ENCODE results near the gene USP47.

The USP47 gene

GRCh38 chr11:11942668-11943067, 100.9 kb downstream of the USP47 start:
- no peak overlapping the region for H3K27ac ChIP-seq (ENCODE audit: low read depth, low read length)
- H3F3A ChIP-seq (ENCODE audit: control insufficient read depth, insufficient read depth): no peaks in the 10 kb centered on the region
- no peaks in the 10 kb centered on the region for H3K79me2 ChIP-seq (ENCODE audit: control insufficient read depth, low read length)
- H3K9me2 ChIP-seq (replicated peaks; ENCODE audit: control insufficient read depth, low read length): no peaks in the 10 kb centered on the region
- no peak overlapping the region for H3K4me3 ChIP-seq (ENCODE audit: low read length)
- no peaks in the 10 kb centered on the region for H3K27me3 ChIP-seq (ENCODE audit: control insufficient read depth, low read length)
- H3K4me1 ChIP-seq (ENCODE audit: control insufficient read depth, low read length): no peaks in the 10 kb centered on the region
- H3K9me3 ChIP-seq (ENCODE audit: control insufficient read depth, insufficient read depth, low read length): no peaks in the 10 kb centered on the region
- H4K20me1 ChIP-seq (ENCODE audit: control insufficient read depth, insufficient read depth, low read depth, low read length): no peaks in the 10 kb centered on the region
- TF ChIP-seq EZH2phosphoT487 (IDR thresholded peaks at IDR 0.05; ENCODE audit: borderline replicate concordance, low read length) (no peak), CTCF (IDR thresholded peaks at IDR 0.05; ENCODE audit: low read depth, low read length, poor library complexity, severe bottlenecking) (no peak)
- H3K4me2 ChIP-seq (ENCODE audit: low read length): no peak overlapping the region
- H3K36me3 ChIP-seq (ENCODE audit: control insufficient read depth, low read length): peaks cover 53% of the 10 kb centered on the region

GRCh38 chr11:11944444-11944843, 102.7 kb downstream of the USP47 start:
- Histone ChIP-seq H3K9me2 (replicated peaks; ENCODE audit: control insufficient read depth, low read length) (no peaks in the 10 kb centered on the region), H3K4me3 (ENCODE audit: low read length) (no peak overlapping the region), H4K20me1 (ENCODE audit: control insufficient read depth, insufficient read depth, low read depth, low read length) (no peaks in the 10 kb centered on the region), H3K79me2 (ENCODE audit: control insufficient read depth, low read length) (no peaks in the 10 kb centered on the region), H3K4me2 (ENCODE audit: low read length) (no peak overlapping the region), H3K9me3 (ENCODE audit: control insufficient read depth, insufficient read depth, low read length) (no peaks in the 10 kb centered on the region), H3K4me1 (ENCODE audit: control insufficient read depth, low read length) (no peaks in the 10 kb centered on the region), H3F3A (ENCODE audit: control insufficient read depth, insufficient read depth) (no peaks in the 10 kb centered on the region), H3K27ac (ENCODE audit: low read depth, low read length) (no peak overlapping the region), H3K27me3 (ENCODE audit: control insufficient read depth, low read length) (no peaks in the 10 kb centered on the region), H3K36me3 (ENCODE audit: control insufficient read depth, low read length) (peaks cover 51% of the 10 kb centered on the region)
- no peak for TF ChIP-seq CTCF (IDR thresholded peaks at IDR 0.05; ENCODE audit: low read depth, low read length, poor library complexity, severe bottlenecking)
- no peak for TF ChIP-seq EZH2phosphoT487 (IDR thresholded peaks at IDR 0.05; ENCODE audit: borderline replicate concordance, low read length)

- H3K27me3 ChIP-seq (ENCODE audit: control insufficient read depth, low read length): no peaks in the 10 kb centered on the region
- peaks cover 53% of the 10 kb centered on the region for H3K36me3 ChIP-seq (ENCODE audit: control insufficient read depth, low read length)
- H4K20me1 ChIP-seq (ENCODE audit: control insufficient read depth, insufficient read depth, low read depth, low read length): no peaks in the 10 kb centered on the region
- no peaks in the 10 kb centered on the region for H3K9me3 ChIP-seq (ENCODE audit: control insufficient read depth, insufficient read depth, low read length)
- H3F3A ChIP-seq (ENCODE audit: control insufficient read depth, insufficient read depth): no peaks in the 10 kb centered on the region
- no peaks in the 10 kb centered on the region for H3K9me2 ChIP-seq (replicated peaks; ENCODE audit: control insufficient read depth, low read length)
- no peaks in the 10 kb centered on the region for H3K4me1 ChIP-seq (ENCODE audit: control insufficient read depth, low read length)
- H3K4me3 ChIP-seq (ENCODE audit: low read length): no peak overlapping the region
- no peak overlapping the region for H3K4me2 ChIP-seq (ENCODE audit: low read length)
- no peaks in the 10 kb centered on the region for H3K79me2 ChIP-seq (ENCODE audit: control insufficient read depth, low read length)
- H3K27ac ChIP-seq (ENCODE audit: low read depth, low read length): no peak overlapping the region
- no peak for TF ChIP-seq EZH2phosphoT487 (IDR thresholded peaks at IDR 0.05; ENCODE audit: borderline replicate concordance, low read length)
- no peak for TF ChIP-seq CTCF (IDR thresholded peaks at IDR 0.05; ENCODE audit: low read depth, low read length, poor library complexity, severe bottlenecking)
Measured at GRCh38 chr11:11946180-11946579, 104.4 kb downstream of the USP47 start.

- no peak overlapping the region for H3K4me2 ChIP-seq (ENCODE audit: low read length)
- H4K20me1 ChIP-seq (ENCODE audit: control insufficient read depth, insufficient read depth, low read depth, low read length): no peaks in the 10 kb centered on the region
- TF ChIP-seq CTCF (IDR thresholded peaks at IDR 0.05; ENCODE audit: low read depth, low read length, poor library complexity, severe bottlenecking) (no peak), EZH2phosphoT487 (IDR thresholded peaks at IDR 0.05; ENCODE audit: borderline replicate concordance, low read length) (no peak)
- H3K9me3 ChIP-seq (ENCODE audit: control insufficient read depth, insufficient read depth, low read length): no peaks in the 10 kb centered on the region
- no peaks in the 10 kb centered on the region for H3K79me2 ChIP-seq (ENCODE audit: control insufficient read depth, low read length)
- no peak overlapping the region for H3K27ac ChIP-seq (ENCODE audit: low read depth, low read length)
- peaks cover 57% of the 10 kb centered on the region for H3K36me3 ChIP-seq (ENCODE audit: control insufficient read depth, low read length)
- no peaks in the 10 kb centered on the region for H3F3A ChIP-seq (ENCODE audit: control insufficient read depth, insufficient read depth)
- H3K9me2 ChIP-seq (replicated peaks; ENCODE audit: control insufficient read depth, low read length): no peaks in the 10 kb centered on the region
- H3K4me1 ChIP-seq (ENCODE audit: control insufficient read depth, low read length): no peaks in the 10 kb centered on the region
- H3K4me3 ChIP-seq (ENCODE audit: low read length): no peak overlapping the region
- H3K27me3 ChIP-seq (ENCODE audit: control insufficient read depth, low read length): no peaks in the 10 kb centered on the region
Measured at GRCh38 chr11:11946878-11947277, 105.1 kb downstream of the USP47 start.

Data from DOHH2 (cell line).